Measurements from ENCODE around the gene HCFC2. TPM values are rescaled to one million over a fixed set of nuclear protein-coding genes. Genes with fewer than 3 reads are reported as not detected.

HCFC2 gene
- total RNA-seq, 1 donor from 2014 or later = 19.4 TPM

GRCh38 chr12:104048162-104048561 lies 16.2 kb upstream of the HCFC2 start:
- intact Hi-C loops (cut with DNase I) = no loop called here
- Histone ChIP-seq H3K4me3 (no peak overlapping the region), H3K36me3 (no peaks in the 10 kb centered on the region), H3K27me3 (peaks cover 7% of the 10 kb centered on the region), H3K4me1 (peaks cover 15% of the 10 kb centered on the region), H3K9me3 (no peaks in the 10 kb centered on the region), H3K27ac (no peak overlapping the region)
- no peak for TF ChIP-seq CTCF (IDR thresholded peaks at IDR 0.05)
- ATAC-seq (no peak), DNase-seq (no peak)

DNA sequence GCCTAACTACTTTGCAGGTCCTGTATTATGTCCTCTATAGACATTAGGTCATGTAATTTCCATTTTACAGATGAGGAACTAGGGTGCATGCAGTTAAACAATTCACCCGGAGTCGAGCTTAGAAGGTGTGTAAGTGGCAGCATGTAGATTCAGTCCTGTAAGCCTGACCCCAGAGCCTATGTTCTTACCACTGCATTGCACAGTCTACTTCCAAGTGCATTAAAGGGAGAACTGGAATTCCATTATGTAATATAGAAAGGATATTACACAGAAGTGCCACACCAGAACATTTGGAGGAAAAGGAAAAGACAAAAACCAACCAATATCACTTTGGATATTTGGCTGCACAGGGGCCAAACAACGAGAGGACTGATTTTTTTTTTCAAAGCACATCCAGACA lies 15.5 kb upstream of the HCFC2 start:
- intact Hi-C loops (cut with DNase I) = no loop called here
- DNase-seq (no peak), ATAC-seq (no peak)
- peaks cover 7% of the 10 kb centered on the region for H3K27me3 ChIP-seq
- no peaks in the 10 kb centered on the region for H3K36me3 ChIP-seq
- no peak overlapping the region for H3K27ac ChIP-seq
- peak overlapping the region; percentile 43 for H3K4me3 ChIP-seq
- H3K4me1 ChIP-seq = peaks cover 15% of the 10 kb centered on the region
- TF ChIP-seq CTCF (IDR thresholded peaks at IDR 0.05) = no peak
- H3K9me3 ChIP-seq = no peaks in the 10 kb centered on the region

DNA sequence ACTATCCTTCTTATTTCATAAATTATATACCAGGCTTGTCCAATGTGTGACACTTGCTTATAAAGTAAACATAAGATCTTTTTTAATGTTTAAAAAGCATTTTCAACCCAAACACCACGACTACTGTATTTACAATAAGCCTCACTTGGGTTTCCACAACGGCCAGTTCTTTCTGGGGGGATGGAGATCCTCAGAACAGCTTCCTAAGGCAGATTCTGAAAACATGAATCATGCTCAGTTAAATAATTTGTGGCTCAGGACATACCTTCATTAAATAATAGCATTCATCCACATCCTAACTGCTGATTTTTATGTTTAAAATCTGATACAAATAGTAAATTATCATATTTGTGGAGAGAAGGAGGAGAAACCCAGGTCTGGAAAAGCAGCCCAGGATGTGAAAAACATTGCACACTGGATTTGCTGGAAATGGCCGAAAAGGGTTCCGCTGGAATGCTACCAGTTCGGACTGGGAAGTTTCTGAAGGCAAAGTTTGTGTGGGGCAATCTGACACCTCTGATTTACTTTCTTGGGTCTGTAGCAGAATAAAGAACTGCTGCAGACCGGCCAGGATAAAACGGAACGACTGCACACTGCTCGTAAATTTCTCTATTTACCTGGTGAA lies 14.9 kb upstream of the HCFC2 start:
- no peaks in the 10 kb centered on the region for H3K9me3 ChIP-seq
- no peak for TF ChIP-seq CTCF (IDR thresholded peaks at IDR 0.05)
- H3K27me3 ChIP-seq = peaks cover 7% of the 10 kb centered on the region
- no peak for ATAC-seq
- intact Hi-C loops (cut with DNase I) = no loop called here
- H3K4me1 ChIP-seq = peaks cover 15% of the 10 kb centered on the region
- no peak for DNase-seq
- H3K36me3 ChIP-seq = no peaks in the 10 kb centered on the region
- peak overlapping the region; percentile 37 for H3K27ac ChIP-seq
- H3K4me3 ChIP-seq = peak overlapping the region; percentile 43

DNA sequence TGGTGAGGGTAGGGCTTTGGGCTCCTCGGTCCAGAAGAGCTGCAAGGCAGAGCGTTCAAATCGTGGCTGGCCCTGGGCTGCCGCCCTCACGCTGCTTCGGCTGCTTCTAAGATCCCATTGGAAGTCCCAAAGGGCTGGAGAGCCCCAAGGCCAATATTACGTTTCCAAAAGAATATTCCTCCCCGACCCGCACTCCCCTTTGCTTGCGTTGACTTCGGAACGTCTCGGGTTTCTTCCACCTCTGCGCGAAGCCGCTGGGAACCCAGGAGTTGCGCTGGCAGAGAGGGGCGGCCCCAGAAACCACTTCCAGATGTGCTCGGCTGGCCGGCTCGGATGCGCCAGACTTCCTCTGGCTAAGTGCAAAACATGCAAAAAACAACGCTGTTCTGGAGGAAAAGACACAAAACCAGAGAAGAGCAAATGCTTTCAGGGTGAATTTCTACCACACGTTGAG lies 14.4 kb upstream of the HCFC2 start, which contains the start of gene GLT8D2:
TSS of gene GLT8D2 (minus strand) at position 285 of the 454 bp plus-strand sequence. CDS start 30,539 bp downstream, outside the sequence.
- peak within 1 kb of the TSS; percentile 43 for H3K4me3 ChIP-seq

GRCh38 chr12:104050436-104050835 lies 13.9 kb upstream of the HCFC2 start:
- Histone ChIP-seq H3K9me3 (no peaks in the 10 kb centered on the region), H3K4me1 (peaks cover 17% of the 10 kb centered on the region), H3K27ac (peak overlapping the region; percentile 37), H3K27me3 (peaks cover 7% of the 10 kb centered on the region), H3K36me3 (no peaks in the 10 kb centered on the region), H3K4me3 (peak overlapping the region; percentile 43)
- no peak for TF ChIP-seq CTCF (IDR thresholded peaks at IDR 0.05)
- intact Hi-C loops (cut with DNase I) = no loop called here
- ATAC-seq (no peak), DNase-seq (no peak)

More for the DNA sequence above, 14.4 kb upstream of the HCFC2 start, which contains the start of gene GLT8D2:
- Histone ChIP-seq H3K4me1 (peaks cover 15% of the 10 kb centered on the region), H3K36me3 (no peaks in the 10 kb centered on the region), H3K27ac (peak within 1 kb of the TSS; percentile 37), H3K27me3 (peaks cover 7% of the 10 kb centered on the region), H3K9me3 (no peaks in the 10 kb centered on the region)
- TF ChIP-seq CTCF (IDR thresholded peaks at IDR 0.05) = no peak
- intact Hi-C loops (cut with DNase I) = no loop called here
- peak; percentile 71 for DNase-seq
- peak; percentile 76 for ATAC-seq
